Ramos (cell line): Measurements from ENCODE around the gene ADTRP.
"Not testable (repeated sequence)": the region's sequence is repeated elsewhere in the genome, so short reads cannot be mapped to it uniquely, and the experiment has no call there.

Experiments
- in situ Hi-C: fragments of 300-500 bp; cut with MboI; formaldehyde crosslinking; loops from one replicate; pipeline ENCODE4 v1.14.3; 2022; ENCODE audit warnings: low sequenced_read_pairs; ENCODE audit not compliant: unreplicated experiment

The ADTRP gene

DNA sequence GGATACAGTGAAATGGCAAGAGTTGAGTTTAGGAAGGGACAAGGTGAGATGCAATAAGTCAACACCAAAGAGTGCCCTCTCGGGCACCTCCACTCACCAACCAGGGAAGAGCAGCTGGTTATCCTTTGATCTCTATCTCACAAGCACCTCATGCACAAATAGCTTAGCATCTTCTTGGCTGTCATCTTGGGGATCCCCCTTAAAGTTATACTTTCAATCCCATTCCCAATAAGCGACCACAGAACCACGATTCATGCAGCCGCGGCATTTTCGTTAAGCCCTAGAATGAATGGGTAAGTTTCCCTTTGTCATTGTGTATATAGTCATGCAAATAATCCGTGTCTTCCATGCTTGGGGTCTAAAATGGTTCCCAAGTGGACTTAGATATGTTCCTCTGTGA lies 73.5 kb downstream of the ADTRP start:
- in situ Hi-C loops: no loop called here

DNA sequence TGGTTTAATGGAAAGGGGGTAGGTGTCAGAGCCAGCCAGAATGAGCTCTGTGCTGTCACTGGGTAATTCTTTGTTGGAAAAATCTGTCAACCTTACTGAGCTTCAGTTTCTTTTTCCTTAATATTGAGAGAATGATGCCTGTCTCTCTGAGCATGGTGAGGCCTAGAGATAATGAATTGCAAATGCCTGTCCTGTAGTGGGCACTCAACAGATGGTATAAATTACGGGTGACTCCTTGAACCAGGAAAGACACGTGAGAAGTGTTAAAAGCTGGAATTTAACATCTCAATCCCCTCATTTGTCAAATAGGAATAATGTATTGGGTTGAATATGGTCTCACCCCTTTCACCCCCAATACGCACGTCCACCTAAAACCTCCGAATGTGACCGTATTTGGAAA lies 74.9 kb downstream of the ADTRP start:
- in situ Hi-C loops: no loop called here

DNA sequence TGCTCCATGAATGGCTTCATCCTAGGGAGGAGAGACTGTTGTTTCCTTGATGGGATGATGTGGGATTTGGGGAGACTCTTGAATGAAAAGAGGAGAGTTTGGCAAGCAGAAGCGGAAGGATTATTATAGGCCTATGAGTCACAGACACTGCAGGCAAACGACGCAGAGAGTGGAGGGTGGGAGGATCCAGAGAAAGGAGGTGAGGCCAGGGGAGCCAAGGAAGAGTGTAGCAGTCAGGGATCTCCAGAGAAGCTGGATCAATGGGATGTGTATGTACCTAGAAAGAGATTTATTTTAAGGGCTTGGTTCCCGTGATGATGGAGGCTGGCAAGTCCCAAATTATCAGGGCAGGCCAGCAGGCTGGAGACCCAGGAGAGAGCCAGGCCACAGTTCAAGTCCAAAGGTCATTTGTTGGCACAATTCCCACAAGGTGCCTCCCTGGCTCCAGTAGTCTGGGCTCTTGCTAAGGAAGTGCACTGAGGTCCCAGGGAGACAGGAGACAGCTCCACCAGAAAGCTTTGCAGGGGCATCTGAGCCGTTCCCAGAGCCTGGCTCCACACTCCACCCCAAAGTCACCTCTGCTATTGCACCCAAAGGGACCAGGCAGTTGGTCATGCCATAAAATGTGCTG lies 76.0 kb downstream of the ADTRP start:
- in situ Hi-C loops: no loop called here

DNA sequence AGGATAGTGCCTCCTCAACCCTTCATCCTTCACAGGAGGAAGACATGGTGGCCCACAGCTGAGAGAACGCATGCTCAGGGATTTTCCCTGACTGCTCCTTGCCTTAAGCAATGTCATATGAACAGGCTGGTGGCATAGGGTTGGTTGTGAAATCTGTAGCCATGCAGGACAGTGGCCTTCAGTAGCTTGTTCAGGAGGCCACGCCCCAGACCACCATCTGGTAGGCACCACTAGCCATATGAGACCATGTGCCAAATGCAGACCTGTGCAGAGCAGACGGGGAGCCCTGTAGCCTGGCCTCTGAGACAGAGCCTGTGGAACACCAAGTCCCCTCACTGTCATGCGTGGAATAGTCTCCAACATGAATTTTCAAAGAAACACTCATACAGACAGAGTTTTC lies 76.5 kb downstream of the ADTRP start:
- in situ Hi-C loops: no loop called here

DNA sequence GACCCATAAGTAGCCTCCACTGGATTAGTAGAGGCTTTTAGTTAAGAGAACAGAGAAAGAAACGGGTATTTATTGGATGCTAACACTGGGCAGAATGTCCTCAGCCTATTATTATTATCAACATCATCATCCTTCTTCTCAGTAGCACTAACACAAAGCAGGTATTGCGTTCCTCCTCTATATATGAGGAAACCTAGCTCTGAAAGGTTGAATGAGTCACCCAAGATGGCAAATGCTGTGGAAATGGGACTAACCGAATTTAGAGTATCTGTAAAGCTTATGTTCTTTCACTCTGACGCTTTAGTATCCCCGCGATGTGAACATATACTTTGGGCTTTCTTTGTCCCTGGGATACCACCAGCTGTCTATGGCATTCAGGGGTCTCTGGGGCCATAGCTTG lies 77.0 kb downstream of the ADTRP start:
- in situ Hi-C loops: no loop called here

DNA sequence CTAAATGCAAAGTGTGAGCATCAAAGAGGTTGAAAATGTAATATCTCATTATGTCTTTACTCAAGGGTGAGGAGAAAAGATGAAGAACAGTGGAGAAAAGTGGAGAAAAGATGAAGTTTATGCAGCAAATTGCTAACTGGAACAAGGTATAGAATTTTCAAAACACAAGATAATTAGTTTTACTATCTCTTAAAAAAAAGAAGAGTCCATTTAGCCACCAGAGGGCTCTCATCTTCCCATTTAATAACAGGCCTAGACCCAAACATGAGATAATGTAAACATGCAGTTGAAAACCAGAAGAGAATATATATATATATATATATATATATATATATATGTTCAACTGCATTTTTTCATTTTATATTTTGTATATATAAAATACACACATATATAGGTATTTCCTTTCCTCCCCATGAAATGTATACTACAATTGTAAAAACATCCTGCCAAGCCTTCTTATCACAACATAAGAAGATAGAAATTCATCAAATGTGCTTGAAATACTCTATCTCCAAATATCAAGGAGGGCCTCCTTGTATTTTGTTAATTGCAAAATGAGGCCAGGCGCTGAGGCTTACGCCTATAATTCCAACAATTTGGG lies 78.4 kb downstream of the ADTRP start:
- in situ Hi-C loops: no loop called here

DNA sequence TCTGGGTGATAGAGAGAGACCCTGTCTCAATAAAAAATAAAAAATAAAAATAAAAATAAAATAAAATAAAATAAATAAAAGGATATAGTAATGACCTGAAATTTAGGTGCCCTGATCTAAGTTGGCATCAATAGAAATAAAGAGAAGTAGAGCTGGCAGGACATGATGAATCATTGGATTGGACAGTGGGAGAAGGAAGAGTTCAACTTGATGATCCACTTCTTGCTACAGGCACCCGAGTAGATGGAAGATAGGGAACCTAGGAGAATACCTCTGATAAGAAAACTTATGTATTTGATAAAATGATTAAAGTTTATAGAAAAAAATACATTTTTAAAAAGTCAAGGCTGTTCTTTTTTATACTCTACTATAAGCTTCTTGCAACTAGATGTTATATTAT lies 79.0 kb downstream of the ADTRP start:
- in situ Hi-C loops: no loop called here

DNA sequence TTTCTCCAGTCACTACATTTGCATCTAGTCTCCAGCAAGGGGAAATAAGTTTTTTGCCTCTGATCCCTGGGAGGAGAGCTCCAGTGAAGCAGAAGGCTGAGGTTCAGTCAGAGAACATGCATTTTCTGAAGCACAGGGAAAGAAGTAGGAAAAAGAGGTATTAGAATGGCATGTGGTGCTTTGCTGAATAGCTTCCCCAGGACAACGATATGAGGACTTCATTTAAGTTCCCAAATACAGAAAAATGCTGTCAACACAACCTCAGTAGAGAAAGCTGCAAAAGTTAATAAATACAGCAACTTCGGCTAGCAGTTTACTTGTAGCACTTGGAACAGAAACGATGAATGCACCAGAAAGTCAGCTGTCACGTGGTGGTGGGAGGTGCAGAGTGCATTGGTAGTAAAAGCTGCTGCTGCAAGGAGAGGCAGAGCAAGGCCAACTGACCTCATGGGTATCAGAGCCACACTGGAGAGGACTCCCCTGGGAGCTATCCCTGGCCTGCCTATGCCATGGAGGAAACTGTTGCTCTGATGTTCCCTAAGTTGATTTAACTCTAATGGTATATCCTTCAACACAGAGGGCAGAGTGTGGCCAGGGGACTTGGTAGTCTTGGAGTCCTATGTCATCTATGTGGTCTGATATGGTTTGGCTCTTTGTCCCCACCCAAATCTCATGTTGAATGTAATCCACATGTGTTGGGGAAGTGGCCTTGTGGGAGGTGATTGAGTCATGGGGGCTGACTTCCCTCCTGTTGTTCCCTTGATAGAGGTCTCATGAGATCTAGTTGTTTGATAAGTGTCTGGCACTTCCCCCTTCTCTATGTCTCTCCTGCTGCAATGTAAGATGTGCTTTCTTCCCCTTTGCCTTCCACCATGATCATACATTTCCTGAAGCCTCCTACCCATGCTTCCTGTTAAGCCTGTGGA lies 85.9 kb downstream of the ADTRP start:
- in situ Hi-C loops: no loop called here

DNA sequence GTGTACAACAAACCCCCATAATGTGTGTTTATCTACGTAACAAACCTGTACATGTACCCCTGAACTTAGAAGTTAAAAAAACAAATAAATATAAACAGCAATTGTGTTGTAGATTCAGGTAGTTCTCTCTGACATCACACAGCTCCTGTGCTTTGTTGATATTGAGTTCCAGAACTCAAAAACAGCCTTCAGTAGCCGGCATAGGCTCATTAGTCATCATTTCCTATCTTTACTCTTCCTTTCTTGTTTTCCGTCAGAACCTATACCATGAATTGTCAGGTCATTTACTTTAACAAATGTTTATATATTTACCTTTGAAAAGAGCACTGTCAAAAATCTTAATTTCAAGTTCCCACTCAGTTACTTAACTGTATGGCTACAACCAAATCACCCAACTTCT lies 88.8 kb downstream of the ADTRP start:
- in situ Hi-C loops: no loop called here

DNA sequence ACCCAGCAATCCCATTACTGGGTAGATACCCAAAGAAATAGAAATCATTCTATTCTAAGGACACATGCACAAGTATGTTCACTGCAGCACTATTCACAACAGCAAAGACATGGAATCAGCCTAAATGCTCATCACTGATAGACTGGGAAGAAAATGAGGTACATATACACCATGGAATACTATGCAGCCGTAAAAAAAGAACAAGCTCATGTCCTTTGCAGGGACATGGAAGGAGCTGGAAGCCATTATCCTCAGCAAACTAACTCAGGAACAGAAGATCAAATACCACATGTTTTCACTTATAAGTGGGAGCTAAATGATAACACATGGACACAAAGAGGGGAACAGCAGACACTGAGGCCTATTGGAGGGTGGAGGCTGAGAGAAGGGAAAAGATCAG lies 89.2 kb downstream of the ADTRP start:
- in situ Hi-C loops: not testable (repeated sequence)

DNA sequence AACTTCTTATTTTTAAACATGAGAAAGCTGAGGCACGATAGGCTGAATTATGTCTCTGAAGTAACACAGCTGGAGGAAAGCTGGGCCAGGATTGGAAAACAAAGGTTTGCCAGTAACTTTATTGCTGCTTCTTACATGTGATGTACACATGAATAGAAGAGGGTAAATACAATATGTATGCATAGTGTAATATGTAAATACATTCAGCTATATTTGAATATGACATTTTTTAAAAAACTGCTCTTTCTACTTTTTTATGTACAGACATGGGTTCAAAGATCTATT lies 90.2 kb downstream of the ADTRP start:
- in situ Hi-C loops: no loop called here

DNA sequence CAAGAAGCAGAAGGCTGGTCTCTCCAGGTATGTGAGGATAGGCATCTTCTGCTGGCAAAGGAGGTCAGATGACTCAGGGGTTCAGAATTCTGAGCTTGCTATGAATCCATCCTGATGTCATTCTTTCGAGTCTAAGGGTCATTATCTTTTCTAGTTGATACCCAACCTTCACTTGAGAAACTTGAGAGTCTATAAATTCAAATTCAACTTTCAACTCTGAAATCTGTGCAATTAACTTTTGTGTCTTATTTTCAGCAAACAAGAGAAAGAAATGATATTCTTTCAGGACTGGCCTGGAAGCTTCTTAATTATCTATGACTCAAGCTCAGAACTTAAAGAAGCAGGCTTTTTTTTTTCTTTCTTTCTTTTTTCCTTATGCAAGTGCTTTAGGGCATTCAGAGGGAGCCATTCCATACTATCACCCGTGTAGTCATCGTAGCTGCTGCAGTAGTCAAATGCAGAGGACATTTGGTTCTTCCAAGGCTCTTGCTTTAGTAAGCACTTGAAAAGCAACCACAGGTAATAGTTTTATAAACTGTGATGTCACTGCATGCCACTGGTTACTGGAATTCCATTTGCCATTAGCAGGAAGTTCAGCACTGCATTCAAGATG lies 93.0 kb downstream of the ADTRP start:
- in situ Hi-C loops: no loop called here

DNA sequence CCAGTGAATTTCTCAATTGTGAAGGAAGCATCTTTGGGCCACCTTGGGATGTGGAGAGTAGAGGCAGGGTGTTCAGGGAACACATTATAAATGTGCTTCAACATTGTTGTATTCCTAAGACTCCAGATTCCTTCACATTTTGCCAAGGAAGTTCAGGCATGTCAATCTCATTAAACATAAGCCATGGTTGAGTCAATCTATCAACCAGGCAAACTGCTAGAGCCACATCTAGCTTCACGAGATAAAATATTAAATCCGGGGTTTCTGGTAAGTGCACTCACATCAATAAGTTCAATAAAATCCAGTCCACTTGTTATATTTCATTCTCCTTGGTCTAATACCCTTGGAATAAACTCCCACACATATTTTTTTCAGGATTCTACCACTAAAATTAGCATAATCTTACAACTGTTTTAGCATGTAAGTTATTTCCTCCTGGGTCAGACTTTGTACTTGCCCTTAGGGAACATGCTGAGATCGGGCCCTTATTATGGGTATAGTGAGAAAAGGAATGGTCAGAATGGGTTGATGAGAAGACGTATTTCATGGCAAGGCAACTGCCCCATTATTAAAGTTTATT lies 93.6 kb downstream of the ADTRP start:
- in situ Hi-C loops: no loop called here

DNA sequence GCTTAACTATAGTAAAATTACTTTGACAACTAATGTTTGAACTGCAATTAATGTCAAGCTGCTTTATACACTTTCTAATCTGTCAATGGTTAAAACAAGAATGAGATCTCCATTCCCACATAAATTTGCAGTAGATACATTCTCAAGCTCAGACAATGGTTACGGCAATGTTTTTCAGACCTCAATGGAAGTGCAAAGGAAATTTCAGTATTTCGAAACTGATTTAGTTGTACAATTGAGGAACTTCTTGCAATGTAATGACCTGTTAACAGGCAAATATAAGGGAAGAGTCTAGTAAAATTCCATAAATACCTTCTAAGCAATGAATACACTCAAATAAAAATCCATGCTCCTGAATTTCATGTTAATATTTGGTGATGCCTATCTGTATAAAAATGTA lies 94.7 kb downstream of the ADTRP start:
- in situ Hi-C loops: no loop called here

DNA sequence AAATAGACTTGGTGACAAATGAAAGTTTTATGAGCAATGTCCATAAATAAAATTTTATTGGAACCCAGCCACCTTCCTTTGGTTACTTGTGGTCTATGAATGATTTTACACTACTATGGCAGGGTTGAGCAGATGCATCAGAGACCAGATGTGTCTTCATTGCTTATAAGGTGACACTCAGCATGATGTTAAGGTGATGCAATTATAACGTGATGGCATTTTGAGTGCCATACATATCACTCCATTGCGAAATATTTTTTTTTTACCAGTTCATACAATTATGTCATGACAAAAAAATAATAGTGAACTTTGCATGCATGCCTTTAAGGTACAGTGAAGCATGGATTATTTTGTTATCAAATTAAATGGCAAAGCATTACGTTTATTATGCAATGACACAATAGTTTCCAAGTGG lies 96.0 kb downstream of the ADTRP start:
- in situ Hi-C loops: no loop called here

DNA sequence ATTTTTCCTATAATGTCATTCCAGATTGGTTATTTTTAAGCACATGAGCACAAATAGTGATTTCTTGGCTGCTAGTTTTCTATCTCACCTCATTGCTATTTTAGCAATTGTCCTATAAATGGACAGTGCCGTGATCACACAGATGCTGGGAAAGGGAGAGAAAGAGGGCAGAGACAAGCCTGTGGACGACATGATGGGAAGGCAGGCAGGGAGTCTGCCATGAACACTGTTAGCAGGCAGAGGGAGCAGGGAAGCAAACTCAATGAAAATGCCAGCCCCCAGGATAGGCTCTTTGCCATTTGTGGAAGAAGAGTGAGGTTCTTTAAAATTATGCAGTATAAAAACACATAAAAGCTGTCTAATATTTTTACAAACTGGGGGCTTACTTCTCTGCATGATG lies 96.8 kb downstream of the ADTRP start:
- in situ Hi-C loops: no loop called here

DNA sequence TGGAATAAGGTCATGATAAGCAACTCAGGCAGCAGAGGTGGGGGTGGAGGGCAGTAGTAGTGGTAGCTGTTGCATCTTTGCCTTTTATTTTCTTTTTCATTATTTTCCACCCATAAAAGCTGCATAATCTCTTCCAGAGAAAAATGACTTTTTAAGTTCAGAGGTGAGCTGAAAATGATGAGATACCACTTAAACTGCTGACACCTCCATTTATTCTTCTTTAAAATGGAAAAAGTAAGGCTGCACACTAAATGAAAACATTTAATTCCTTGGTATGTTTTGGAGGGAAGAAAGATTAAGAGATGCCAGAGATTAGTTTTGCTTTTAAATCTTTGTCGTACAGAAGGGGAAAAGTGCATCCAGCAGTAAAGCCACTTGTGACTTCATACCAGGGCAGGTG lies 97.2 kb downstream of the ADTRP start:
- in situ Hi-C loops: no loop called here

DNA sequence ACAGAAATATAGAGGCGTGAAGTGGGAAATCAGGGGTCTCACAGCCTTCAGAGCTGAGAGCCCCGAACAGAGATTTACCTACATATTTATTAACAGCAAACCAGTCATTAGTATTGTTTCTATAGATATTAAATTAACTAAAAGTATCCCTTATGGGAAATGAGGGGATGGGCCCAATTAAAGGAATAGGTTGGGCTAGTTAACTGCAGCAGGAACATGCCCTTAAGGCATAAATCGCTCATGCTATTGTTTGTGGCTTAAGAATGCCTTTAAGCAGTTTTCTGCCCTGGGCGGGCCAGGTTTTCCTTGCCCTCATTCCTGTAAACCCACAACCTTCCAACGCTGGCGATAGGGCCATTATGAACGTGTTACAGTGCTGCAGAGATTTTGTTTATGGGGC lies 98.1 kb downstream of the ADTRP start:
- in situ Hi-C loops: not testable (repeated sequence)

DNA sequence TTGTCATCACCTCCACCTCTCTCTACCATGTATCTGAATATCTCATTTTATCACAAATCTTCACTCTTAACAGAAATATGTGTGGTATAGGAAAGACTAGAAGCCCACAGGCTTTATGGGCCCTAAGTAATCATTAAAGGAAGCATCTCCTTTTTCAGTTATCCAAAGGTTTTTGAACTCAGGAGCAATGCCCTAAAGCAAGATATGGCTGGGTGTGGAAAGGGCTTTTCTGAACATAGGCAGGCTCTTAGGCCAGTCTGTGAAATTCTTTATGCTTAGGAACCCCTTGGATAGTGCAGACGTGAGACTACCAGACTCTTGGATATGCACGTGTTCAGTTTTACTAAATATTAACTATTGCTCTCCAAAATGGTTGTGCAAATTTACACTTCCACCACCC lies 99.5 kb downstream of the ADTRP start:
- in situ Hi-C loops: no loop called here

DNA sequence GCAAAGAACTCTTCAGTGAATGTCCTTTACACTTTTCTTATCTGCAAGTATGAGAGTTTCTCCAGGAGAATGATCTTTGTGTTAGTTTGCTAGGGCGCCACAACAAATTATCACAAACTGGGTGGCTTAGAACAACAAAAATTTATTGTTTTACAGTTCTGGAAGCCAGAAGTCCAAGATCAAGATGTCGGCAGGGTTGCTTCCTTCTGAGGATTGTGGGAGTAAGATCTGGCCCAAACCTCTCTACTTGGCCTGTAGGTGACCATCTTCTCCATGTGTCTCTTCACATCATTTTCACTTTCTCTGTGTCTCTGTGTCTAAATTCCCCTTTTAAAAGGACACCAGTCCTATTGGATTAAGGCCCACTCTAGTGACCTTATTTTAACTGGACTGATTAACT lies 103.0 kb downstream of the ADTRP start:
- in situ Hi-C loops: no loop called here

DNA sequence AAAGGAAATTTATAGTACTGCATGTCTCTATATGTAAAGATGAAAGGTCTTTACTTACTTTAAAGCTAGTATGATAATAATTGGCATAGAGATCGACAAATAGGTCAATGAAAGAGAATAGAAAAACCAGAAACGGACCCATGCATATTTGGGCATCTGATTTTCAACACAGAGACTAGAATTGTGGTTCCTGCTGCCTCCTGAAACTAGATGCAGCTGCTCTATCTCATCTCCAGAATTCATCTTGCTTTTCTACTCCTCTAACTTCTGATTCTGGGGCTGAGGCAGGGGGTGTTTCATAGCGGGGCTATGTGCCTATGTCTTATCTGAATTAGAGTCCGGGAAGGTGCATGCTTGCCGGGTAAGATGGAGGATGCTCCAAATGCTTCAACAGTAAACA lies 105.9 kb downstream of the ADTRP start:
- in situ Hi-C loops: loop anchor here (25.0 kb wide), 1 partner anchor 940 kb away; no protein-coding TSS in a partner anchor
